CD4-positive, alpha-beta T cell (primary cell): ENCODE data around the gene POC1B. TPM values are rescaled to one million over a fixed set of nuclear protein-coding genes. Genes with fewer than 3 reads are reported as not detected.
A peak's percentile ranks its signal among the peaks of the same experiment; 100 is the strongest.

Experiments
- ATAC-seq: fragments of 200-7000 bp; cut with Tn5 transposase; one replicate; pipeline ENCODE4 v1.10.0; 2022; ENCODE audit warnings: mild to moderate bottlenecking; ENCODE audit not compliant: poor library complexity
- CTCF ChIA-PET: fragments of 350-600 bp; sonication (Branson Sonifier 250); formaldehyde crosslinking; loops from one replicate; lab custom pipeline; 2021; ENCODE audit warnings: antibody characterized with exemption, inconsistent platforms; lab: Charles Lee
- POLR2A ChIA-PET: fragments of 350-600 bp; sonication (Branson Sonifier 250); formaldehyde crosslinking; loops from one replicate; lab custom pipeline; 2021; ENCODE audit warnings: antibody characterized with exemption, inconsistent platforms; lab: Charles Lee
- DNase-seq, 14 experiments: peaks; one replicate each; pipeline ENCODE4 v3.0.0-alpha.2; 2013 to 2020; ENCODE audit warnings: mixed read lengths in 2 of 14
- H3K27ac ChIP-seq, 2 donors: one replicate each; pipeline versions ENCODE4 v1.5.1 to v1.7.0; 2013; ENCODE audit warnings: low read length in 2 of 2, low read depth in 1 of 2, mild to moderate bottlenecking in 1 of 2
- H3K27me3 ChIP-seq, 2 experiments: 1 replicate in 1 of 2; 2 replicates in 1 of 2; pipeline versions ENCODE4 v1.6.1 to v1.7.0; 2013; ENCODE audit warnings: low read length in 2 of 2, control low read depth in 1 of 2, mild to moderate bottlenecking in 1 of 2, moderate library complexity in 1 of 2; ENCODE audit not compliant: insufficient read depth in 2 of 2, control insufficient read depth in 1 of 2
- H3K36me3 ChIP-seq: one replicate; pipeline ENCODE4 v1.6.1; 2013; ENCODE audit warnings: low read length, control low read depth; ENCODE audit not compliant: insufficient read depth
- H3K4me1 ChIP-seq: one replicate; pipeline ENCODE4 v1.6.1; 2013; ENCODE audit warnings: low read length, control low read depth; ENCODE audit not compliant: insufficient read depth
- H3K4me3 ChIP-seq: one replicate; pipeline ENCODE4 v1.5.1; 2013; ENCODE audit warnings: mild to moderate bottlenecking, low read length, moderate library complexity
- H3K9me3 ChIP-seq, 2 experiments: 1 replicate in 1 of 2; 2 replicates in 1 of 2; pipeline versions ENCODE4 v1.6.1 to v1.7.0; 2013; ENCODE audit warnings: low read length in 2 of 2, mild to moderate bottlenecking in 2 of 2, control low read depth in 1 of 2, moderate library complexity in 1 of 2; ENCODE audit not compliant: control insufficient read depth in 1 of 2, insufficient read depth in 1 of 2
- H3K27ac Mint-ChIP-seq: one replicate; pipeline ENCODE4 v1.8.0; 2020; ENCODE audit warnings: mixed read lengths
- H3K27me3 Mint-ChIP-seq: one replicate; pipeline ENCODE4 v1.8.0; 2021; ENCODE audit warnings: mixed read lengths
- H3K36me3 Mint-ChIP-seq: one replicate; pipeline ENCODE4 v1.8.0; 2021; ENCODE audit warnings: low read depth, mixed read lengths
- H3K4me1 Mint-ChIP-seq: one replicate; pipeline ENCODE4 v1.8.0; 2021; ENCODE audit warnings: low read depth, mixed read lengths
- H3K4me3 Mint-ChIP-seq: one replicate; pipeline ENCODE4 v1.8.0; 2020; ENCODE audit warnings: mild to moderate bottlenecking, mixed read lengths
- H3K9me3 Mint-ChIP-seq: one replicate; pipeline ENCODE4 v1.8.0; 2020; ENCODE audit warnings: mixed read lengths
- CTCF ChIP-seq: fragments of 200-600 bp; IDR thresholded peaks from one replicate; pipeline ENCODE4 v1.8.0; 2022; ENCODE audit warnings: antibody characterized with exemption, mild to moderate bottlenecking
- intact Hi-C, 2 experiments: fragments of 100-400 bp; cut with DNase I in 1 of 2; cut with micrococcal nuclease in 1 of 2; formaldehyde crosslinking; loops; one replicate each; pipeline versions ENCODE4 v1.15.1 to v1.9.0; 2023 to 2025; cut with DNase I, micrococcal nuclease
- total RNA-seq, 174 experiments: library from RNA in 2 of 174; stranded (reverse) in 2 of 174; gene quantifications; one replicate each; pipeline ENCODE4 v1.2.3 and lab custom pipeline; 2021 to 2026

POC1B gene
- total RNA-seq, 2 experiments from 2014 or later: 14.9 to 16.2 TPM

GRCh38 chr12:89523843-89524540 lies 1.9 kb downstream of the POC1B start:
- no peaks in the 10 kb centered on the region for H3K9me3 ChIP-seq
- ATAC-seq (no peak), DNase-seq (peak in 1 of 14 experiments; percentile 21)
- peak overlapping the region; percentile 95 for H3K4me3 Mint-ChIP-seq
- H3K27me3 ChIP-seq: no peaks in the 10 kb centered on the region
- H3K4me1 ChIP-seq: peaks cover 24% of the 10 kb centered on the region
- H3K36me3 ChIP-seq: peaks cover 7% of the 10 kb centered on the region
- peak overlapping the region; percentile 47 for H3K27ac Mint-ChIP-seq
- peaks cover 58% of the 10 kb centered on the region for H3K4me1 Mint-ChIP-seq
- H3K27me3 Mint-ChIP-seq: no peaks in the 10 kb centered on the region
- TF ChIP-seq CTCF: no peak
- intact Hi-C loops: loop anchor here (1.0 to 10.0 kb wide), 5 partner anchors 17 to 1492 kb away; partner anchors contain the start of genes CEP290 (in 2 of the 2) and TMTC3 (in 2 of the 2)
- ChIA-PET CTCF (interaction anchor here (1.0 to 3.7 kb wide), 4 partner anchors 53 to 504 kb away, joined by 3 to 13 read pairs (median 5); partner anchors contain the start of gene ATP2B1), POLR2A (interaction anchor here (0.7 to 4.1 kb wide), 7 partner anchors 49 to 504 kb away, joined by 3 to 25 read pairs (median 4); partner anchors contain the start of gene ATP2B1)
- no peaks in the 10 kb centered on the region for H3K9me3 Mint-ChIP-seq
- H3K4me3 ChIP-seq: peak overlapping the region; percentile 85
- H3K36me3 Mint-ChIP-seq: peaks cover 34% of the 10 kb centered on the region
- H3K27ac ChIP-seq: peak overlapping the region in 1 of 2 donors; percentile 80

- Mint-ChIP-seq H3K4me1 (peaks cover 64% of the 10 kb centered on the region), H3K27me3 (no peaks in the 10 kb centered on the region), H3K36me3 (peaks cover 38% of the 10 kb centered on the region), H3K9me3 (no peaks in the 10 kb centered on the region), H3K4me3 (peak overlapping the region; percentile 95), H3K27ac (peak overlapping the region; percentile 47)
- peaks cover 7% of the 10 kb centered on the region for H3K36me3 ChIP-seq
- intact Hi-C loops: loop anchor here (5.0 to 10.0 kb wide), 2 partner anchors 1379 to 1491 kb away; partner anchors contain the start of genes CEP290 (in 2 of the 2) and TMTC3 (in 2 of the 2)
- H3K4me3 ChIP-seq: peak overlapping the region; percentile 85
- H3K27ac ChIP-seq: no peak overlapping the region
- H3K4me1 ChIP-seq: peaks cover 24% of the 10 kb centered on the region
- ATAC-seq (no peak), DNase-seq (no peak)
- POLR2A ChIA-PET: no interaction called here
- no peak for TF ChIP-seq CTCF
- CTCF ChIA-PET: interaction anchor here (0.8 kb wide), 1 partner anchor 504 kb away, joined by 3 read pairs; no protein-coding TSS in a partner anchor
- no peaks in the 10 kb centered on the region for H3K9me3 ChIP-seq
- H3K27me3 ChIP-seq: no peaks in the 10 kb centered on the region
Observed at GRCh38 chr12:89523393-89523792, 2.5 kb downstream of the POC1B start.

DNA sequence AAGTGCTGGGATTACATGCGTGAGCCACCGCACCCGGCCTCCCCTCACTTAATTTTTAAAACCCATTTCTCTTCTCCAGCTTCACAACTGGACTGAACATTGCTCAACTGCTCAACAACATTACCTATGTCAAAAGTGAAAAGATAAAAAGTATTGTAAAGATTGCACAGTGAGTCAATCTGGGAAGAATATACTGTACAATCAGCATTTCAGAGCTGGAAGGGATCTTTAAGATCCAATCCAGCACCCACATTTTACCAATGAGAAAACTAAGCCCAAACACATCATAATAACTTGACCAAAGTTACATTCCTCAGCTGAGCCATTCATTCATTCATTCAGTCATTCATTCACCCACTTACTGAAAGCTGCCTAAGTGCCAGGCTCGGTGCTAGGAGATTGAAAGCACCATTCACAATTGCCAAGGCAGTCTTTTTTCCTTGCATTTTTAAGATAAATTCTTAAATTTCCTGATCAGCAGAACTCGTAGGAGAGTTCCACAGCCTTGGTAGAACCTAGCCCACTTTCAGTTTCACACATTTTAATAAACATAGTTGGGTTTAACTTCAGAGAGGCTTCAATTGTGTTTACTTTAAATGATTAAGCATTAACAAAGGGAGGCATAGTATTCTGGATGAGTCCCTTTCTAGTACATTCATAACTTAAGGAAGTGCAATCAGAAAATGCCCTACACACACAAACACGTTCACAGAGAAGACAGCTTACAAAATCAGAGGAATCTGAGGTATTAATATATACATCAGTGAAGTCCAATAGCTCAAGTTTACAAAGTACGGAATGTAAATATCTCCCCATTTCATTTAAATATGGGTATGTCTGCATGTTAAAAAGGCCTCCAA lies 4.3 kb downstream of the POC1B start:
- intact Hi-C loops: loop anchor here (5.0 to 10.0 kb wide), 2 partner anchors 1377 to 1489 kb away; partner anchors contain the start of genes CEP290 (in 2 of the 2) and TMTC3 (in 2 of the 2)
- no peaks in the 10 kb centered on the region for H3K27me3 Mint-ChIP-seq
- H3K4me3 ChIP-seq: peak overlapping the region; percentile 1
- no peak for ATAC-seq
- peaks cover 38% of the 10 kb centered on the region for H3K36me3 Mint-ChIP-seq
- ChIA-PET POLR2A (interaction anchor here (0.9 to 1.3 kb wide), 2 partner anchors 187 to 1380 kb away, joined by 3 read pairs; partner anchors contain the start of genes ATP2B1, CEP290 and TMTC3), CTCF (no interaction called here)
- no peak for DNase-seq
- no peak overlapping the region for H3K27ac Mint-ChIP-seq
- no peaks in the 10 kb centered on the region for H3K9me3 ChIP-seq
- peak overlapping the region; percentile 69 for H3K4me3 Mint-ChIP-seq
- peaks cover 24% of the 10 kb centered on the region for H3K4me1 ChIP-seq
- H3K36me3 ChIP-seq: peaks cover 7% of the 10 kb centered on the region
- H3K27me3 ChIP-seq: no peaks in the 10 kb centered on the region
- TF ChIP-seq CTCF: no peak
- H3K4me1 Mint-ChIP-seq: peaks cover 62% of the 10 kb centered on the region
- no peaks in the 10 kb centered on the region for H3K9me3 Mint-ChIP-seq
- H3K27ac ChIP-seq: no peak overlapping the region
